ENCODE data around the gene MAGI1. TPM values are rescaled to one million over a fixed set of nuclear protein-coding genes. Genes with fewer than 3 reads are reported as not detected.

The MAGI1 gene
- polyA plus RNA-seq, 1 donor, result 14.9 TPM

DNA sequence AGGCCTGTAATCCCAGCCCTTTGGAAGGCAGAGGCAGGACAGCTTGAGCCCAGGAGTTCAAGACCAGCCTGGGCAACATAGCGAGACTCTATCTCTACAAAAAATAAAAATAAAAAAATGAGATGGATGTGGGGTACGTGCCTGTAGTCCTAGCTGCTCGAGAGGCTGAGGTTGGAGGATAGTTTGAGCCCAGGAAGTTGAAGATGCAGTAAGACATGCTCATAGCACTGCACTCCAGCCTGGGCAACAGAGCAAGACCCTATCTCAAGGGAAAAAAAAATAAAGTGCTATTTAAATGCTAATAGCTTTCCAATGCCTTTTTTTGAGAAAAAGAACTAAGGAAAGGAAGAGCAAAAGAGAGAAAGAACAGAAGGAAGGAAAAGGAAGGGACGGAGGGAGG, 94.5 kb downstream of the MAGI1 start:
- no peak for DNase-seq

DNA sequence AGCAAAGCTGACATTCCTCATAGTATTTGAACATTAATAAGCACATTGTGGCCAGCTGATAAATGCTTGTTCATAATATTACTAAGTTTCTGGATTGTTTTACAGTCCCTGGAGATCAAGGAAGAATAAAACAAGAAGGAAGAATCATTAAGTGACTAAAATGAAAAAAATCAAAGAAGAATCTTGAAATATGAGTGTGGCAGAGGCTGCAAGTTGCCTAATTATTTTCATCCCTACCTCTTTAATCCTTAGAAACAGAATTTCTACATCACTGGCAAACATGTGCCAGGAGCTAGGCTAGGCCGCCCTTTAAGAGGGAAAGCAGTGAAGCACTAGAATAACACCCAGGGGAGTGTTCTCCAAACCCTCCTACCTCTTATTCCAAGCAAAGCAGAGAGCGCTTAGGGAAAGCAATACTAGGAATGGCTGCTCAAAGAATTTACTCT, 98.9 kb downstream of the MAGI1 start:
- no peak for DNase-seq

DNA sequence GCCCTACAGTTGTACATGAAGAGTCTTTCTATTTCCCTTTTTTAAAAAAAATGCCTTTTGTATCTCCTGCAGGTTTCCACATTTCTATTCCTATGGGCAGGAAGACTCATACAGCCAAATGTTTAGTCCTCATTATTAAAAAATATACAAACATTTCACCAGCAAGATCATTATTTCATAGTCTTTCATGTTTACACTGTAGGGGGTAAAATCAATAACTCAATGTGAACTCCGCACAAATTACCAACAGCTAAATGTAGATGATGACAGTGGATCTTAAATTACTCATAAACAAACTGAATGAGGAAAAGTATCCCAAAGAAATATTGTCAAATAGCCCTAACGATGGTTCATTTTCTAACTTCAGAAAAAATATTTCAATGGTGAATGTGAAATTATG, 99.5 kb downstream of the MAGI1 start:
- DNase-seq, result no peak

DNA sequence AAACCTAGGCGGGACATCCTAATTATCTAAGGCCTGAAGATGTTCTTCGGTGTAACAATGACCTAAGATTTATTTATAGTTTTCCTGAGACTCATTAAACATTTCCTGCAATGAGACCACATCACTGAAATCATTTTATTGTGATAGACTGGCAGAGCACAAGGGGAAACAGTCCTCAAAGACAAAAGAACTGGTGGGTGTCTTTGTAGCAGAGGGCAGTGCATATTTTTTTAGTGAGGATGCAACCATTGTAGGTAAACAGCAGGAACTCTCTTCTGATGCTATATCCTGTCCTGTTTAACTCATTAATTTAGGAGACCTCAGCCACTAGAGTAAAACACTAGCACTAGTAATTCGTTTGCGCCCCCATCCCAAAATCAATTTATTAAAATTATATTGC, 100.0 kb downstream of the MAGI1 start:
- DNase-seq, result no peak

DNA sequence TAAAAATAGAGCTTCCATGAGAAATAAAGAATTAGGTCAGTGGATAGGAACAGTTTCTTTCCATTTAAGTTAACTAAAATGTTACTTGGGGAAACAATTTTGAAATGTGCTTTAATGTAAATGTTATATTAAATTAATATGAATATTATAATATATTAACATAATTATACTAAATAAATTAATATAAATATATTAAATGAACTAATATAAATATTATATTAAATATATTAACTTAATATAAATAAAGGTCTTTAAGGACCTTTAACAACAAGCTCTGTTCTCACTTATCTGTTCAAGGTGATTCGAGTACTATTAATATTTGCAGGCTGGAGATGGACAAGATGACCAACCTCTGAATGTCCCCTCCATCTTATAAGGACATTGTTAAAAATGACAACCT, 100.6 kb downstream of the MAGI1 start:
- DNase-seq, result no peak

DNA sequence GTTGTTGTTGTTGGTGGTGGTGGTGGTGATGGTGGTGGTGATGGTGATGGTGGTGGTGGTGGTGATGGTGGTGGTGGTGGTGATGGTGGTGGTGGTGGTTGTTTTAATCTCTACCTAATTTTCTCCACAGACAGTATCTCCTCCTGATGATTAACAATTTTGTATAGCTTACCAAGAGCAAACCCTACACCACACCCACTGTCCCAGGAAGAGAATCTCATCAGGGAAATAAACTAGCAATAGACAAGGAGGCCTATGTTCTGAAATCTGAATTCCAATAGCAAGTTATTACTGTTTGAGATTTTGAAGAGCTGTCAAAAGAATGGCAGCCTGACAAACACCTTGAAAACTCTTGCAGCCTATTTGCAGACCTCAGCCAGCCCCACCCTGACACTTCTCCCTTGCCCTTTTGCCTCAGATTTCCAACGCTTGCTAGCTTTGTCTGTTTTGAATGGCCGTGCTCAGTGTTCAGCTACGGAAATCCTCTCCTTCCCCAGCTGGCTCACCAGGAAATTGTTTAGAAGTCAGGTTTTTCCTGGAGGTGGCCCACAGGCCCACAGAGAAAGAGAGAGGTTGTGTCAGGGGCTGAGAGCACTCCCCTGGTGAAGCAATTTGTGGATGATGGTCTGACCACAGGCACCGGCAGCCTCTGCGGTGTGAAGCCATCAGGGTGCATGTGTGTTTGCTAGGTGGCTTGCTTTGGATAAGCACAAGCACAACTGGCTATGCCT, 101.6 kb downstream of the MAGI1 start:
- no peak for DNase-seq

DNA sequence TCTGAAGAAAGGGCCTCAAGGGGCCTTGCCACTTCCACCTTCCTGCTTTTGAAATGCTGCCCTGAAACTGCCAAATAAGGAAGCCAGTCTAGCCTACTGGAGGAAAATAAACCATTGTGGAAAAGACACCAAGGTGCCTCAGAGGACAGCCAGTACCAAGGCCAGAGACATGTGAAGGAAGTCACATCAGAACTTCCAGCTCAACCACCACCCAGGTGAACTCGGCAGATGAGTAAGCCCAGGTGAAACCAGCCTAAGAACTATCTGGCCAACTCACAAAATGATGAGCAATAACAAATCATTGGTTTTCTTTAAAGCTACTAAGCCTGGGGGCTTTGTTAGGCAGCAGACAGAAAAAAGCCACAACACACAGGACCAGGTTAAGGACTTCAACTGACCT, 103.0 kb downstream of the MAGI1 start:
- DNase-seq, result no peak

DNA sequence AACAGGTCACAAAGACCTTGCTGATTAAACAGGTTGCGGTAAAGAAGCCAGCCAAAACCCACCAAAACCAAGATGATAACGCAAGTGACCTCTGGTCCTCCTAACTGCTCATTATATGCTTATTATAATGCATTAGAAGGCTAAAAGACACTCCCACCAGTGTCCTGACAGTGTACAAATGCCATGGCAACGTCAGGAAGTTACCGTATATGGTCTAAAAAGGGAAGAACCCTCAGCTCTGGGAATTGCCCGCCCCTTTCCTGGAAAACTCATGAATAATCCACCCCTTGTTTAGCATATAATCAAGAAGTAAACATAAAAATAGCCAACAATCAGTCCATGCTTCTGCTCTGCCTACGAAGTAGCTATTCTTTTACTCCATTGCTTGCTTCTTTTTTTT, 108.1 kb downstream of the MAGI1 start:
- DNase-seq, result no peak

DNA sequence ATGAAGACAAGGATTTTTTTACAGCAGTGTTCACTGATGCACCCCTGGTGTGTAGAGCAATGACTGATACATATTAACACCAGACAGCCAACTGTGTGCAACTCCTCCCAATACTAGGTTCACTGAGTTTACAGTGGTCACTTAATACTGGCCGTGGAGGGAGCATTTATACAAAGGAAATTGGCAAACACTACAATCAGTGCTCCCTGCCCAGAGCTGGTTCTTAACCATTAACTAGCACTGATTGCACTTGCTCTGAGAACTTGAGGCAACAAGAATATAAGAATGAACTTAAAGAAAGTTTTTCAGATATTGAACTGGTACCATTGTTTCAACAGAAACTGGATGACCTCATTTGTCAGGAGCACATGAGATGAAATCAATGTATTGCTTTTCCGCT, 110.6 kb downstream of the MAGI1 start:
- no peak for DNase-seq

DNA sequence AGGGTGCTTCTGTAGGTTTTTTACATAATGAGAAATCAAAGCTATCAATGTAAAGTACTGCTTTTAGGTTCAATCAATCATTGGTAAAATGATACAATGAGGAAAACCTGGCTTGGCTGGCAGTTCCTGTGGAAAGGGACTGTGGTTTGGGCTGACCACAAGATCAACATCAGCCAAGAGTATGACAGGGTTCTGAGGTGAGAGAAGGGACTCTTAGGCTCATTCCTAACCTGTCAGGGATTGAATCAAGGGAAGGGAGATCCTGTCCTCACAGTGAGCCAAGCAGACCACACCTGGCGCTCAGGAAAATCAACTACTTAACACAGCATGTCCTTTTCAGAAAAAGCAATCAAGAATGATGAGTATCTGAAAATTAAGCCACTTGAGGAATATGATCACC, 111.1 kb downstream of the MAGI1 start:
- DNase-seq, result no peak

DNA sequence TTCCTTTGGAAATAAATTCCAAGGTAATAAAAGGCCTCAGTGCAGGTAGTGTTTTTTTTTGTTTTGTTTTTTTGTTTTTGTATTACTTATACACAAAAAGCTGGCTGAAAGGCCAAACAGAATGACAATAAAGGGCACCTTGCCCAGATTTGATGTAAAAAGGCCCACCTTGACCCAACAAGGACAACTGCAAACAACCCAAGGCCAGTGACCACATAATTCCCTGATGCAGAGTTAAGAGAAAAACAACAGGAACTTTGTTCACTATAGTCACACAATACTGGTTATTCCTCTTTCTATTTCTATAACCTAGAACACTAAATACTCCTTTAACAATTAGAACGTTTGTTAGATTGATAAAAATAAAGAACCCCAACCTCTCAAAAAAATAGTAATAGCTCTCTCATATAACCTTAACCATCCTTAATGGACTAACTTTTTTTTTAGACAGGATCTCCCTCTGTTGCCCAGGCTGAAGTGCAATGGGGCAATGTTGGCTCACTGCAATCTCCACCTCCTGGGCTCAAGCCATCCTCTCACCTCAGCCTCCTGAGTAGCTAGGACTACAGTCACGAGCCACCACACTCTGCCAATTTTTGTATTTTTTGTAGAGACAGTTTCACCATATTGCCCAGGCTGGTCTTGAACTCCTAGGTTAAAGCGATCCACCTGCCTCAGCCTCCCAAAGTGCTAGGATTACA, 113.3 kb downstream of the MAGI1 start:
- DNase-seq, result no peak

DNA sequence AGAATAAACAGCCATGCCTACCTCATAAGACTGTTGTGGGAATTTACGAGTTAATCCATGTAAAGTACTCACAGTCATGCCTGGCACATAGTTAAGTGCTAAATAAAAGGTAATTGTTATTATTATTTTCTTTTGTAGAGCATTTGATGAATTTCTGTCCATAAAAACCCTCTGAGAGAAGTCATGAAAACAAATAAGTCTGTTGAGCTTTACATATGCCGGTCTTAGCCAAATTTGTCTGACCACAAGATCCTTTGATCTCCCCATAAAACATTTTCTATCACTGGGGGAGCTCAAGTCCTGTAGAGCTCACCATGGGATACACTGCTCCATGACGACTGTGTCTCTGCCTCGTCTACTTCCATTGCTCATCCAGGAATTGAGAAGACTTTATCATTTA, 114.0 kb downstream of the MAGI1 start:
- DNase-seq, result no peak

DNA sequence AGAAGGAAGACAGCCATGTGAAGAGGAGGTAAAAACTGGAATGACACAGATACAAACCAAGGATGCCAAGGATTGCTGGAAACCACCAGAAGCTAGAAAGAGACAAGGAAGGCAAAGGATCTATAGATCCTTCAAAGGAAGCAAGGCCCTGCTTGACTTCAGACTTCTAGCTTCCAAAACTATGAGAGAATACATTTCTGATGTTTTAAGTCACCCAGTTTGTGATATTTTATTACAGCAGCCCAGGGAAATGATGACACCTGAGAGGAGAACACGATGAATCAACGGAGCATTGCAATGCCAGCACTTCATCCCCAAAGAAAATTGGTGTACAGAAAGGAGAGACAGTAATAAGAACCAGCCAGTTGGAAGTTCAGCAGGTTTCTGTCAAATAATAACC, 116.3 kb downstream of the MAGI1 start:
- no peak for DNase-seq

DNA sequence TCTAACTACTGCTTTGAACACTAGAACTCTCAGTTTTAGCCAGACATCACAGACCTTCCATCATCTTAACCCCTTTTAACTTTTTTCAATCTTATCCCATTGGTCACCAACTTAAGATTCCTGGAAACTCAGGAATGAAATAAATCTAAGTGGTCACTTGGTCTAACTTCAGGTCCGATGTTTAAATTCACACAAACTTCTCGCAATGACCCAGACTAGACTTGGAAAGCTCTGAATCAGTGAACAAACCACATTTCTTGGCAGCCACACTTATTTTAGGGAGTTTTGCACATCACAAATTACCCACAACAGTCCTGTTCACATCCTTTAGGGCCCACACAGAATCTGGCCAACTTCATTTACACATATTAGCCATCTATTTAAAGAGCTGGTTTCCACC, 118.9 kb downstream of the MAGI1 start:
- DNase-seq, result no peak

DNA sequence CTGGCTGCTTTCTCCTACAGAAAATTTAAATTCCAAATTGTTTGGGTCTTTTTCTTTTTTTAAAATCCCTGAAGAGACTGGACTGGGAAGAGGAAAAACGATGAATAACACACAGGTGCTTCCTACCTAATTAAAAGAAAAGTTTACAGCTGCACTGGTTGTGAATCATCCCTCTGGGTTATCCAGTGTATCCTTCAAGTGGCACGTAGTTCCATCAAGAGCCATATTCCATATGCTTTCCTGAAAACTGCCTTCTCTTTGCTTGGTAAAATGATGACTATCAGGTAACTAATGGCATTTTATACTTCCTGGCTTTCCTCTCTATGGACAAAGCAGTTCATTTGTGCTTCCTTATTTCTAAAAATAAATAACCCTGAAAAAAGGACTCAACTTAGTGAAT, 123.2 kb downstream of the MAGI1 start:
- no peak for DNase-seq

DNA sequence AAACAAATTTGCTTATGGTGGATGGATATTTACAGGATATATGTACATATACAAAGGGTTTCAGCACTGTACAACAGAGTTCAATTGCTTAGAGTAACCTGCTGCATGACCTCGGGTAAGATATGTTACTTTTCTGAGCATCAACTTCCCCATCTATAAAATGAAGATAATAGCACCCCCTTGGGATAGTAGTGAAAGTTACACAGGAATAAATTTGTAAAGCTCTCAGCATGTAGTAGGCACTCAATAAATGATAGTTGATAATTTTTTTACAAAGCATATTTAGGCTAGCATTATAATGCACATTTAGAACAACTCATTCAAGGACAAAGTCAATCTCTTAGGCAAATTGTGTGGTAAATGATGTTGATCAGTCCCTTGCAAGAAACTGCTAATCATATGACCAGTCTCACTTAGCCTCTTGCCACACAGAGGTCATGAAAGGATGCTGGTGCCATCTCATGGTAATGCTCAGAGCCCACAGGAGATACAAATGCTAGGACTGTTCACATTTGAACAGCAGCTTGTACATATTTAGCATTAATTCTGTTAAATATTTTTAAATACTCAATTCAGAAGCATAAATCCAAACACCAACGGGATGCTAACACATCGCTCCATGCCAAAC, 123.9 kb downstream of the MAGI1 start:
- DNase-seq, result no peak

DNA sequence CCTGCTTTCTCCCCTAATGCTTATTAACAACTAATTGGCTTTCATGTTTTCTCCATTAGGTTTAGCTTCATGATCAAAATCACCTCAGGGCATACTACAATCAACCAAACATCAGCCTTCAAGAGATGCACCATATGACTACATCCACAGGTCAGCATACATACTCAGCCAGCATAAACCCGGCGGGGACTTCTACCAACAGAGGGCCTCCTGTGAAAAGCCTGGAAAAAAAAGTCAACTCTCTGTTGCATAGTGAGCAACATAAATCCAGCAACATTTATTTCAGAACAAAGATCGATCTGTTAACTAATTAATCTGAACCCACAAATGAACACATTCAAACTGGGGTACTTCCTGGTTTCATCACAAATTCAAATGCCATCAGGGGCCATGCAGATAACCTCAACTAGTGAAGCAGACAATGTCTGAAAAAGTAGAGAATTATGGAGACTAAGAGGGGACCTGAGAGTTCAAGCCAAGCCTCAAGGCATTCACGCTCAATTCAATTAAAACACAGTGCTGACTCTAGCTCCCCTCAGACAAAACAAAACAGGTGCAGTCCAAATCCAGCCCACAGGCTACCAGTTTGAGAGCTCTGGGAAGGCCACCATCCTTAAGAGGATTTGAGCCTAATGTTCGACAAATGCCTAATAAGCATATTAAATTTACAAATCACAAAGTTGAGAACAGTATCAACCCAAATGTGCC, 124.5 kb downstream of the MAGI1 start:
- DNase-seq, result no peak

DNA sequence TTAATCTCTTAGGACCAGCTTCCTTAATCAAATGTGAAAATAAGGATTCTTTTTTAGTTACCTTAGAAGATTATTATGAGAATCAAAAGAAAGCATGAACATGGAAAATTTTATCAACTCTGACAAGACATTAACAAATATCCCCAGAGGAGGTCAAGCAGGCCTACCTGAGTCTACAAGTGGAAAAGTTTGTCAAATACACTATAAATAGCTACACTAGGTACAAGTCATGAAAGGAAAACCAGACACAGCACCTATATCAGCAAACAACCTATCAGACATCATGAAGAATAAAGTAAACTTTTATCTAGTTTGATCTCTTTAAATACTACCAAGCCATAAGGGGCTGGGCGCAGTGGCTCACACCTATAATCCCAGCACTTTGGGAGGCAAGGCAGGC, 126.1 kb downstream of the MAGI1 start:
- DNase-seq, result no peak

DNA sequence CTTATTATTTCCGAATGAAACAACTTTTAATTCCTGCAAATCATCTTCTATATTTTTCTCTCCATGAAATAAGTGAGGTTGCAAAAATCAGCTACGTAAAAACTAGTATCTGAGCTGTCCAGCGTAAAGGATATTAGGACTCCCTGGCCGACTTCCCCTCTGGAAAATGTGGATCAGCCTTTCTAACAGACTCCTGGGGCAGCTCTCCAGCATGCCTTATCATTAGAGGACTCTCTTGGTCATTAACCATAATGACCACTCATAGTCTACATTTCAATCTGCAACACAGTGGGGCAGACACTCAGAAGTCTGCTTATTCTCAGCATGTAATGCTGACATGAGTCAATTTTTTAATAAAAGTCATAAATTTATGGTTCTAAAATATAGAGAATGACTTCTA, 130.1 kb downstream of the MAGI1 start:
- DNase-seq, result no peak

DNA sequence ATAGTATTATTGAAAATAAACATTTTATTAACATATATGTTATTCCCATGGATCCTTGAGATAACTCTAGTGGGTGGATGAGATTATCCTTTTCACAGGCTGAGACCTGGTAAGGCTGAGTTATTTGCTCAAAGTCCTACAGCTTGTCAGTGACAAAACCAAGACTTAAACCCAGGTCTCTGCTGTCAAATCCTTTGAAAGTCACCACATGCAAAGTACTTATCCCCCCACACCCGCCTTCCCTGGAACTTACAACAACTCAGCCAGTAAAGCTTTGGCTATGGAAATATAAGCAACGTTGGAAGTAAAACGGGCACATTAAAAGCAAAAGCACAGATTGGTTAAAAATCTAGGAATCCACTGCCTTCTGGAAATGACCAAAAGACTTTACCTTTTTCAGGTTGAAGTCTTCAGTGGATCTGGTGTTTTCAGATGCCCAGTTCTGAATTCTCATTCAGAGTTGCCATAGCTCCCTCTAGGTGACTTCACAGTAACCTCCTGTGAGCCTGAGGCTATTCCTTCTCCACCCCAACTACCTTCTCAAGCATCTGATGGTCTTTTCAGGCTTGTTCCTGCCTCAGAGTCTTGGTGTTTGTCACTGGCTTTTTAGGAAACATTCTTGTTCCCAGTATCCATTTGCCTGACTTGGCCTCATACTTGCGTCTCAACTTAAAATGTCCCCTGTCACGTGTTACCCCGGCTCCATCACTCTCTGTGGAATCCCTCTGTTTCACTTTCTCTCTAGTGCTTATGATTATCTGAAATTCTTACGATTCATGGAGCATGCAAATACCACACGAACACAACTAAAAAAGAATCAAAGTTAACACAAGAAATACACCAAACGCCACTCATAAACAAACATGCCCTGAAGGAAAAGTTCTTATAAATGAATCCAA, 131.2 kb downstream of the MAGI1 start:
- no peak for DNase-seq

DNA sequence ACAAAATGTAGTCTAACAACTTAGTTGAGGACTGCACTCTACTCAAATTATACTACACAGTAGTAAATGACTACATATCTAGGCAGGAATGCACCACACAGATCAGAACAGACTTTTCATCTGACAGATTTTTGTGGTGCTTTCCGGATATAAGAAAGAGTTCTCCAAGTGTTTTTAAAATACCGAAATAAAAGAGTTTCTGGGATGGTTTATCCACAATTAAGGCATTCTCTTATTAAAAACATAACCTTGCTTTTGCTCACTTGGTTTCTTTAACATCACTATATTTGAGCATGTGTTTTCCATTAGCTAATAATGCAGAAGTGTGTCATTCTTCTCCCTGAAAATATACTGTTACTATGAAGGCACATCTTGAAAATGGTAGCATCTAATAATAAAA, 132.9 kb downstream of the MAGI1 start:
- DNase-seq, result no peak

DNA sequence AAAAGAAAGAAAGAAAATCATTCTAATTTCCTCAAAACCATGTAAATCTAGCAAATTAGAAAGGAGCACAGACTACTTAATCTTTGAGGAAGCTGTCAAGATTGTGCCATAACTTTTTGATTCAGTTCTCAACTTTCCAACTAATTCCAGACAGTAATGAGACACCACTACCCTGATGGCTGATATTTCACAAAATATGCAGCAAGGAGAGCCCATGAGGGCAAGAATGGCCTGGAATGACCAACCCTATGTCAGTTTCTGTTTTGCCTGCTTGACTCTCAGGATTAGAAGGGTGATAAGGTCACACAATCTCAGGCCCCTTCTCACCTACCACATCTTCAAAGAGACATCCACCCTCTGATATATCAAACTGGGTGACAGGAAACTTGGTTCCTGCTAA, 134.7 kb downstream of the MAGI1 start:
- DNase-seq, result no peak

Measured in hindlimb muscle (tissue), 1 donor.